ENCODE data around the gene BEND5.
A peak's percentile ranks its signal among the peaks of the same experiment; 100 is the strongest.

The BEND5 gene

DNA sequence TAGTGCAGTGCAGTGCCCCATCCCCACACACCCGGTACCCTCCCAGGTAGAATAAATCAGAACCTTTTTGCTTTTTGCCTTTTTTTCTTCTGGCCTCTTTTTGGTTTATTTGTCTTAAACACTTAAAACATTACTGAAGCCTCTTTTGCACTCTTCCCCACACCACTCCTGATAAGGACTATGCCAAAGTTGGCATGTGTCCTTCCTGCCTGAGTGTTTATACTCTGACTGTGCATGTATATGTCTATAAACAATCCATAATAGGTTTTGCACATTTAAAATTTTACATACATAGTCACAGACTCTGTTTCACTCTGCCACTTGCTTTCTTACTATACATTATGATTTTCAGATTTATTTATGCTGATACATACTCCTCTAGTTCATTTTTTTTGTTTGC lies 59.6 kb downstream of the BEND5 start:
- no peak for DNase-seq

- peak; percentile 47 for DNase-seq
Observed at GRCh38 chr1:48715921-48716320, 60.8 kb downstream of the BEND5 start.

GRCh38 chr1:48710915-48711314 lies 65.8 kb downstream of the BEND5 start:
- DNase-seq: no peak

DNA sequence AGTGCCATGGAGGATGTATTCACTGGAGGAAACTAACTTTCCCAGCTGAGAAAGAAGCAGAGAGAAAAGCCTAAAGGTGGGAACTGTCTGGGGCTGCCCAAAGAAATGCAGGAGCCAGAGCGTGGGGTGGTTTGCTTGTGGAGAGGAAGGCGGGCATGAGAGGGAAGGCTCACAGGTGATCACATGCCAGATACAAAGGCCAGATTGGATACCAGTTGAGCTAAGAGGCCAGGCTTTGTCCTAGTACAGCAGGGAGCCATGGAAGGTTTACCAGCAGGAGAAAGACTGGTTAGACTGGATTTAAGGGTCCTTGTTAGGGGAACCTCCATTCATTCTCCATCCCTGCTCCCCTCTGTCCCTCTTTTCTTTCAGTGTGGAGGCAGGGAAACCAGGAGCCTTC lies 66.4 kb downstream of the BEND5 start:
- DNase-seq: no peak

DNA sequence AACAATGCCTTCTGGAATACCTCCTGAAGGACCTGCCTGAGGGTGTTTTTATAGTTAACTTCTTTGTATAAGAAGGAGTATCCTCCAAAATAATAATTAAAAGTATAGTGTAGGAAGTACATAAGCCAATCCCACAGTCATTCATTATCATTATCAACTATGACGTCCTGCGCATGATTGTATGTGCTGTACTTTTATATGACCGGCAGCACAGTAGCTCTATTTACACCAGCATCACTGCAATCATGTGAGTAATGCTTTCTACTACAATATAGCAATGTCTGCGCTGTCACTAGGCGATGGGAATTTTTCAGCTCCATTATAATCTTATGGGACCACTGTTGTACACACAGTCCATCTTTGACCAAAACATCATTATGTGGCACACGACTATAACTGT lies 72.0 kb downstream of the BEND5 start:
- DNase-seq: no peak

- DNase-seq: no peak
Observed at GRCh38 chr1:48701445-48701844, 75.2 kb downstream of the BEND5 start.

- DNase-seq: no peak
Observed at GRCh38 chr1:48697066-48697707, 79.5 kb downstream of the BEND5 start.

- DNase-seq: no peak
Observed at GRCh38 chr1:48695161-48695560, 81.5 kb downstream of the BEND5 start.

GRCh38 chr1:48693674-48694320 lies 82.9 kb downstream of the BEND5 start:
- DNase-seq: no peak

DNA sequence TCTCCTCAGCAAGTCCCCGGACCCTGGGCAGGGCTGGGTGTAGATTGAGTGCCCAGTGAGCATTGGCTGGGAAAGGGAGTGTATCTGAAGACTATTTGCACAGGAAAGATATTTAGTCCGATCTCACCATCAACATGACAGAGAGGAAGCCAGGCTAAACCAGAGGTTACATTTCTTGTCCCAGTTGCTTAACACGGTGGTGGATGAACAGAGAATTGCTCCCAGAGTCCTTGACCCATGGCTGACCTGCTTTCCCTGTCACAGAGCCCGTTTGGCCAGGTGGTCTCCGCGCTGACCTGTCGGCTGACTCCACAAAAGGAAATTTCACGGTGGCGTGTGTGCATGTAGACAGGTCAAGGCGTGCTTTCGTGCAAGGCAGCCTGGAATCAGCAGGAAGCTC lies 83.5 kb downstream of the BEND5 start:
- DNase-seq: no peak

- no peak for DNase-seq
Observed at GRCh38 chr1:48692235-48692634, 84.5 kb downstream of the BEND5 start.

GRCh38 chr1:48691429-48692001 lies 85.2 kb downstream of the BEND5 start:
- no peak for DNase-seq

GRCh38 chr1:48688102-48688760 lies 88.5 kb downstream of the BEND5 start:
- no peak for DNase-seq

GRCh38 chr1:48687282-48688045 lies 89.2 kb downstream of the BEND5 start:
- no peak for DNase-seq

DNA sequence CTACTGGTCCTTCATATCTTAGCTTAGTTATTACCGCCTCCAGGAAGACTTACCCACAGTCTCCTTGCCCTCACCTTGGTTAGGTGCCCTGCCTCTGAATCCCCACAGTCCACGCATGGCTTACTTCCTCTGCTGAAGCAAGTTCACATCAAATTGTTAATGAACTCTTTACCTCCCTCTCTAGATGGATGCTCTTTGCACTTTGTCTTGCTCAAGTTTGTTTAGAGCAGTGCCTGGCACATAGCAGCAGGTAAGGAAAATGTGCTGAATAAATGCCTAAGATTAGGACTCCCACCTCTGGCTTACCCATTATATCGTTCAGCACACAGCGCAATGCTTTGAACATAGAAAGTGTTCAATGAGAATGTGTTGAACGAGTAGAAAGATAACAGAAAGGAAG lies 90.5 kb downstream of the BEND5 start:
- no peak for DNase-seq

DNA sequence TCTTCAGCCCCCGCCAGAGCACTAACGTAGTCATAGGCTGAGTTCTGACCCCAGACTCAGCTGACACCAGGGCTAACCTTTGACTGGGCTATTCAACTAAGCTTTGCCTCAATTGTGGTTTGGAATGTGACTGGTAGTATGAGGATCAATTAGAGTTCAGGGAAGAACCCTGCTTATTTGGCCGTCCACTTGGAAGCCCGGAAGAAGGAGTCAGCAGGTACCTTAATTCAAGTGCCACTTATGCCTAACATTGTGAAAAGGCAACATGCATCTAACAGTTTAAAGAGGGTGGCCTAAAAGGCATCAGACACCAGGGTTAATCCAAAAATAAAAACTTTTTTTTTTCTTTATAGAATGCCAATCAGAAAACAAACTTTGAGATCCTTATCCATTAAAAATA lies 92.3 kb downstream of the BEND5 start:
- DNase-seq: no peak

- no peak for DNase-seq
Observed at GRCh38 chr1:48683839-48684238, 92.9 kb downstream of the BEND5 start.

GRCh38 chr1:48681476-48682305 lies 95.0 kb downstream of the BEND5 start:
- DNase-seq: no peak

DNA sequence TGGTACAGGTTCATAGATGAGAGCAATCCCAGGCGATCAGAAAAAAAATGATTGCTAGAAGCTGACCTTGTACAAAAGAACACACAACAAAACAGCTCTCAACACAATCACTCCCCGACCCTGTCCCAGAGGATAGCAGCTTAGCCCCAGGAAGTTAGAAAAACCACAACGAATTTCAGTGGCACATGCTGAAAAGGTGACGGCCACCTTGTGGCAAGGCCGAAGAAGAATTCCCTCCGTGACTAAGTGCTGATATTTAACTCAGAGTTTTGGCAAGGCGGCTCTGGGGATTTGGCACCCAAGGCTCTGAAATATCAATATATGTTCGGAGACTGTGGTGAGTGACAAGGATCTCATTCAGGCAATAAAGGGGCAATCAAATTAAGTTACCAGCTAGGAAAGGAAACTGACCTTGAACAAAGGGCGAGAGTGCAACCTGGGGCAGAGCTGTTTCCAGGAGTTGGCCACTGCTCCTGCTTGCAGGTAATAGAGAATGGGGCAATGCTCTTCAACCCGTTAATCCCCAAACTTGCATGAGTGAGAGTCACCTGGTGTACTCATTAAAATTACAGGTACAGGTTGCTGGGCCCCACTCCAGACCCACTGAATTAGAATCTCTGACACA lies 96.2 kb downstream of the BEND5 start:
- no peak for DNase-seq

GRCh38 chr1:48679859-48680258 lies 96.8 kb downstream of the BEND5 start:
- DNase-seq: no peak

- no peak for DNase-seq
Observed at GRCh38 chr1:48678710-48679505, 97.8 kb downstream of the BEND5 start.

All from NCI-H1436 treated with DMSO at 0.1 percent for 48 hours (cell line).